ENCODE results near the gene CLDN10. TPM values are rescaled to one million over a fixed set of nuclear protein-coding genes. Genes with fewer than 3 reads are reported as not detected.

Gene CLDN10
- total RNA-seq, 1 donor from 2014 or later, result not detected

GRCh38 chr13:95516021-95516420, 36.5 kb upstream of the CLDN10 start:
- H3K36me3 ChIP-seq, result no peaks in the 10 kb centered on the region
- no peak for DNase-seq (ENCODE audit: extremely low spot score in 2 of 2)
- H3K27ac ChIP-seq, result no peak overlapping the region
- intact Hi-C loops (cut with DNase I), result no loop called here
- no peaks in the 10 kb centered on the region for H3K9me3 ChIP-seq
- H3K4me1 ChIP-seq, result no peaks in the 10 kb centered on the region
- TF ChIP-seq POLR2AphosphoS5 (IDR thresholded peaks at IDR 0.05; ENCODE audit: insufficient read depth in 1 of 2, low read depth in 1 of 2), result no peak
- H3K4me3 ChIP-seq, result no peak overlapping the region
- no peaks in the 10 kb centered on the region for H3K27me3 ChIP-seq

GRCh38 chr13:95516492-95516891, 36.0 kb upstream of the CLDN10 start:
- no peak for DNase-seq (ENCODE audit: extremely low spot score in 2 of 2)
- Histone ChIP-seq H3K27me3 (no peaks in the 10 kb centered on the region), H3K36me3 (no peaks in the 10 kb centered on the region), H3K4me1 (no peaks in the 10 kb centered on the region), H3K4me3 (no peak overlapping the region), H3K9me3 (no peaks in the 10 kb centered on the region), H3K27ac (no peak overlapping the region)
- intact Hi-C loops (cut with DNase I), result no loop called here
- TF ChIP-seq CTCF (IDR thresholded peaks at IDR 0.05), result no peak
- TF ChIP-seq POLR2AphosphoS5 (IDR thresholded peaks at IDR 0.05; ENCODE audit: insufficient read depth in 1 of 2, low read depth in 1 of 2), result no peak
- no peak for TF ChIP-seq POLR2A (IDR thresholded peaks at IDR 0.05)

GRCh38 chr13:95523598-95523997, 28.9 kb upstream of the CLDN10 start:
- no peaks in the 10 kb centered on the region for H3K27me3 ChIP-seq
- H3K4me1 ChIP-seq, result no peaks in the 10 kb centered on the region
- intact Hi-C loops (cut with DNase I), result no loop called here
- DNase-seq (ENCODE audit: extremely low spot score in 2 of 2), result no peak
- H3K27ac ChIP-seq, result no peak overlapping the region
- TF ChIP-seq POLR2AphosphoS5 (IDR thresholded peaks at IDR 0.05; ENCODE audit: insufficient read depth in 1 of 2, low read depth in 1 of 2), result no peak
- TF ChIP-seq POLR2A (IDR thresholded peaks at IDR 0.05), result no peak
- TF ChIP-seq CTCF (IDR thresholded peaks at IDR 0.05), result no peak
- H3K36me3 ChIP-seq, result no peaks in the 10 kb centered on the region
- no peaks in the 10 kb centered on the region for H3K9me3 ChIP-seq
- H3K4me3 ChIP-seq, result no peak overlapping the region

GRCh38 chr13:95524264-95524901, 28.1 kb upstream of the CLDN10 start:
- H3K4me3 ChIP-seq, result no peak overlapping the region
- H3K9me3 ChIP-seq, result no peaks in the 10 kb centered on the region
- no peak for DNase-seq (ENCODE audit: extremely low spot score in 2 of 2)
- H3K4me1 ChIP-seq, result no peaks in the 10 kb centered on the region
- no peaks in the 10 kb centered on the region for H3K36me3 ChIP-seq
- peak in 1 of 2 donors; percentile 60 for TF ChIP-seq POLR2AphosphoS5 (IDR thresholded peaks at IDR 0.05; ENCODE audit: insufficient read depth in 1 of 2, low read depth in 1 of 2)
- no peak for TF ChIP-seq CTCF (IDR thresholded peaks at IDR 0.05)
- no peak for TF ChIP-seq POLR2A (IDR thresholded peaks at IDR 0.05)
- no peaks in the 10 kb centered on the region for H3K27me3 ChIP-seq
- intact Hi-C loops (cut with DNase I), result no loop called here
- no peak overlapping the region for H3K27ac ChIP-seq

GRCh38 chr13:95527955-95528354, 24.6 kb upstream of the CLDN10 start:
- Histone ChIP-seq H3K36me3 (no peaks in the 10 kb centered on the region), H3K4me1 (no peaks in the 10 kb centered on the region), H3K4me3 (no peak overlapping the region), H3K27me3 (no peaks in the 10 kb centered on the region), H3K9me3 (no peaks in the 10 kb centered on the region), H3K27ac (no peak overlapping the region)
- no peak for DNase-seq (ENCODE audit: extremely low spot score in 2 of 2)
- TF ChIP-seq CTCF (IDR thresholded peaks at IDR 0.05), result no peak
- TF ChIP-seq POLR2AphosphoS5 (IDR thresholded peaks at IDR 0.05; ENCODE audit: insufficient read depth in 1 of 2, low read depth in 1 of 2), result no peak
- TF ChIP-seq POLR2A (IDR thresholded peaks at IDR 0.05), result no peak
- intact Hi-C loops (cut with DNase I), result no loop called here

All from vagina (tissue), 2 donors.